Endothelial cell of umbilical vein (primary cell): ENCODE results near the gene LIME1. TPM values are rescaled to one million over a fixed set of nuclear protein-coding genes. Genes with fewer than 3 reads are reported as not detected.

Source experiments
- Bru-seq: library from RNA; stranded (reverse); fragments of 400-500 nt; gene quantifications from one replicate; lab custom pipeline; 2021; lab: Mats Ljungman, UMichigan
- BruChase-seq, 2 experiments: library from RNA; stranded (reverse); fragments of 400-500 nt; gene quantifications; one replicate each; lab custom pipeline; 2021; lab: Mats Ljungman, UMichigan
- BruUV-seq: library from RNA; stranded (reverse); fragments of 400-500 nt; replicated peaks from 2 replicates; lab custom pipeline; 2021; lab: Mats Ljungman, UMichigan
- CTCF ChIA-PET: fragments of 300-600, 350-600 bp; sonication (Branson Sonifier 250); formaldehyde crosslinking; loops from one replicate; lab custom pipeline; 2021; ENCODE audit warnings: antibody characterized with exemption, inconsistent platforms; lab: Charles Lee
- POLR2A ChIA-PET: fragments of 300-600, 350-600 bp; sonication (Branson Sonifier 250); formaldehyde crosslinking; loops from one replicate; lab custom pipeline; 2021; ENCODE audit warnings: antibody characterized with exemption, inconsistent platforms; lab: Charles Lee
- DNase-seq: peaks from one replicate; pipeline ENCODE4 v3.0.0-alpha.2; 2011; ENCODE audit warnings: low read depth, low spot score
- FAIRE-seq: peaks from 2 replicates; lab custom pipeline; 2011; peaks lifted over from hg19 to GRCh38; lab: Jason Lieb, UNC
- H2AFZ ChIP-seq: 2 replicates; pipeline ENCODE4 v1.6.0; 2012; ENCODE audit warnings: low read depth, low read length, control low read depth, inconsistent platforms
- H3K27ac ChIP-seq: 2 replicates; pipeline ENCODE4 v1.5.1; 2011; ENCODE audit warnings: low read depth, mild to moderate bottlenecking, control low read depth, low read length, moderate library complexity; ENCODE audit not compliant: insufficient read depth
- H3K27me3 ChIP-seq, 2 experiments: 2 replicates each; pipeline versions ENCODE4 v1.6.0 to v1.6.1; 2011; ENCODE audit warnings: low read length in 2 of 2, mixed read lengths in 1 of 2; ENCODE audit not compliant: control insufficient read depth in 2 of 2, insufficient read depth in 2 of 2
- H3K36me3 ChIP-seq, 2 experiments: 2 replicates in 1 of 2; 3 replicates in 1 of 2; pipeline ENCODE4 v1.5.1; 2011; ENCODE audit warnings: low read length in 2 of 2, mild to moderate bottlenecking in 1 of 2, moderate library complexity in 1 of 2; ENCODE audit not compliant: control insufficient read depth in 2 of 2, insufficient read depth in 2 of 2; ENCODE audit errors: extremely low read depth in 1 of 2
- H3K4me1 ChIP-seq: 3 replicates; pipeline ENCODE4 v1.5.1; 2011; ENCODE audit warnings: mild to moderate bottlenecking, low read length; ENCODE audit not compliant: control insufficient read depth, insufficient read depth; ENCODE audit errors: extremely low read depth
- H3K4me2 ChIP-seq: 2 replicates; pipeline ENCODE4 v1.6.1; 2011; ENCODE audit warnings: low read length, control low read depth, mixed read lengths; ENCODE audit not compliant: insufficient read depth
- H3K4me3 ChIP-seq, 3 experiments: fragments of 200-600 bp in 1 of 3; sonication (generic), shearing (Covaris generic) in 1 of 3; replicated peaks in 1 of 3; 2 replicates each; pipeline ENCODE4 v1.5.1; 2011 to 2016; ENCODE audit warnings: control low read depth in 3 of 3, low read length in 3 of 3, mild to moderate bottlenecking in 2 of 3, inconsistent platforms in 1 of 3, low read depth in 1 of 3, moderate library complexity in 1 of 3; ENCODE audit not compliant: insufficient read depth in 1 of 3
- H3K79me2 ChIP-seq: 2 replicates; pipeline ENCODE4 v1.6.0; 2012; ENCODE audit warnings: low read length, inconsistent platforms; ENCODE audit not compliant: control insufficient read depth, insufficient read depth
- H3K9ac ChIP-seq: replicated peaks from 2 replicates; pipeline ENCODE3; 2011; ENCODE audit warnings: low read length, control low read depth; ENCODE audit not compliant: insufficient read depth; ENCODE audit errors: extremely low read depth
- H3K9me1 ChIP-seq: replicated peaks from 3 replicates; pipeline ENCODE4 v1.6.0; 2011; ENCODE audit warnings: mild to moderate bottlenecking, low read length; ENCODE audit not compliant: control insufficient read depth, insufficient read depth; ENCODE audit errors: extremely low read depth
- H3K9me3 ChIP-seq: replicated peaks from 2 replicates; pipeline ENCODE4 v1.5.1; 2012; ENCODE audit warnings: low read length, inconsistent platforms; ENCODE audit not compliant: control insufficient read depth, insufficient read depth
- H4K20me1 ChIP-seq: replicated peaks from 2 replicates; pipeline ENCODE3; 2011; ENCODE audit warnings: mild to moderate bottlenecking, low read length; ENCODE audit not compliant: control insufficient read depth, insufficient read depth; ENCODE audit errors: extremely low read depth
- EZH2 ChIP-seq: IDR thresholded peaks from 2 replicates; pipeline ENCODE4 v1.6.1; 2012; ENCODE audit warnings: borderline replicate concordance, low read depth, mild to moderate bottlenecking, moderate library complexity, low read length, inconsistent platforms; ENCODE audit not compliant: severe bottlenecking
- FOS ChIP-seq: IDR thresholded peaks from 2 replicates; pipeline ENCODE4 v1.6.1; 2011; ENCODE audit warnings: mild to moderate bottlenecking, low read length, moderate library complexity, borderline replicate concordance; ENCODE audit not compliant: insufficient read depth
- GATA2 ChIP-seq: IDR thresholded peaks from 2 replicates; pipeline ENCODE4 v1.7.0; 2011; ENCODE audit warnings: low read depth, mild to moderate bottlenecking, moderate library complexity, mixed read lengths, low read length; ENCODE audit not compliant: insufficient read length, insufficient read depth
- JUN ChIP-seq: IDR thresholded peaks from 2 replicates; pipeline ENCODE4 v1.6.1; 2011; ENCODE audit warnings: borderline replicate concordance, low read depth; ENCODE audit not compliant: insufficient read length, insufficient read depth
- MYC ChIP-seq: IDR thresholded peaks from one replicate; pipeline ENCODE4 v1.6.1; 2011; ENCODE audit warnings: mild to moderate bottlenecking, low read depth, low read length
- POLR2A ChIP-seq: IDR thresholded peaks from 2 replicates; pipeline ENCODE4 v1.6.1; 2012; ENCODE audit warnings: low read depth, mild to moderate bottlenecking, control low read depth, low read length
- POLR2AphosphoS5 ChIP-seq: IDR thresholded peaks from 2 replicates; pipeline ENCODE4 v1.6.1; 2012; ENCODE audit warnings: low read depth, mild to moderate bottlenecking, control low read depth, low read length, moderate library complexity; ENCODE audit not compliant: insufficient read depth
- dilution Hi-C: fragments of 300-500 bp; cut with MboI; formaldehyde crosslinking; loops from one replicate; pipeline ENCODE4 v1.15.0; 2019; ENCODE audit warnings: low sequenced_read_pairs; ENCODE audit not compliant: extremely low pct_ligation_motif_present
- intact Hi-C: fragments of 100-400 bp; cut with micrococcal nuclease; formaldehyde crosslinking; loops from one replicate; pipeline ENCODE4 v1.10.0; 2022
- long read RNA-seq: library from polyadenylated mRNA; stranded (forward); transcript quantifications from one replicate; pipeline ENCODE4 v2.0.0, GENCODE V29; 2021
- polyA minus RNA-seq, 3 experiments: library from RNA; depleted of rRNA, polyadenylated mRNA; stranded (reverse); fragments of >200 nt; gene quantifications; 1 replicate in 1 of 3; 2 replicates in 2 of 3; pipeline ENCODE4 v1.2.3, GENCODE V29; 2011
- polyA plus RNA-seq, 4 experiments: library from polyadenylated mRNA; depleted of rRNA in 3 of 4; stranded (reverse) in 3 of 4; unstranded in 1 of 4; fragments of >200 nt; gene quantifications; 2 replicates each; pipeline versions ENCODE4 v1.2.1 to v1.2.3, GENCODE V29; 2011 to 2012; ENCODE audit warnings: missing spikeins in 1 of 4
- total RNA-seq: library from RNA; stranded (reverse); gene quantifications from 2 replicates; pipeline ENCODE4 v1.2.3, GENCODE V29; 2021
- TF ChIP-seq, protein P1 (sequence below): IDR thresholded peaks from 2 replicates; pipeline ENCODE4 v1.6.1; 2011; ENCODE audit not compliant: insufficient read depth, insufficient read length
- TF ChIP-seq, protein P2 (sequence below), 2 donors: IDR thresholded peaks; 1 replicate in 1 of 2; 2 replicates in 1 of 2; pipeline ENCODE4 v1.5.1; 2011; ENCODE audit warnings: low read length in 2 of 2, mild to moderate bottlenecking in 2 of 2, moderate library complexity in 2 of 2, control low read depth in 1 of 2, inconsistent platforms in 1 of 2, low read depth in 1 of 2; ENCODE audit not compliant: insufficient read depth in 1 of 2; ENCODE audit errors: extremely low read depth in 1 of 2

The LIME1 gene, protein sequence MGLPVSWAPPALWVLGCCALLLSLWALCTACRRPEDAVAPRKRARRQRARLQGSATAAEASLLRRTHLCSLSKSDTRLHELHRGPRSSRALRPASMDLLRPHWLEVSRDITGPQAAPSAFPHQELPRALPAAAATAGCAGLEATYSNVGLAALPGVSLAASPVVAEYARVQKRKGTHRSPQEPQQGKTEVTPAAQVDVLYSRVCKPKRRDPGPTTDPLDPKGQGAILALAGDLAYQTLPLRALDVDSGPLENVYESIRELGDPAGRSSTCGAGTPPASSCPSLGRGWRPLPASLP
- total RNA-seq, result 11.5 and 12.2 TPM in 2 replicates
- 10.7 and 16.3 TPM in 2 replicates for polyA plus RNA-seq
- 1.0 and 2.9 TPM in 2 replicates for polyA plus RNA-seq (2011; cell fraction: cytosol; rRNA removed)
- polyA plus RNA-seq (2011; cell fraction: nucleus; rRNA removed), result 42.5 and 46.6 TPM in 2 replicates
- 4.2 and 5.4 TPM in 2 replicates for polyA plus RNA-seq (2012)
- polyA minus RNA-seq, result 0.59 and 2.5 TPM in 2 replicates
- 3.2 TPM for polyA minus RNA-seq (2011; cell fraction: cytosol; rRNA and poly(A)+ RNA removed)
- 4.1 and 8.6 TPM in 2 replicates for polyA minus RNA-seq (2011; cell fraction: nucleus; rRNA and poly(A)+ RNA removed)
- percentile 19 among the genes with signal in this experiment for Bru-seq, nascent RNA
- BruChase-seq, experiment 1, labeled RNA remaining after a 6-hour chase, result percentile 53 among the genes with signal in this experiment
- BruChase-seq, experiment 2, labeled RNA remaining after a 2-hour chase, result percentile 60 among the genes with signal in this experiment
- long read RNA-seq, partial matches to known transcripts, result 5 of 5 reads
- long read RNA-seq, other reads (novel, unspliced or antisense), result 0 of 5 reads

DNA sequence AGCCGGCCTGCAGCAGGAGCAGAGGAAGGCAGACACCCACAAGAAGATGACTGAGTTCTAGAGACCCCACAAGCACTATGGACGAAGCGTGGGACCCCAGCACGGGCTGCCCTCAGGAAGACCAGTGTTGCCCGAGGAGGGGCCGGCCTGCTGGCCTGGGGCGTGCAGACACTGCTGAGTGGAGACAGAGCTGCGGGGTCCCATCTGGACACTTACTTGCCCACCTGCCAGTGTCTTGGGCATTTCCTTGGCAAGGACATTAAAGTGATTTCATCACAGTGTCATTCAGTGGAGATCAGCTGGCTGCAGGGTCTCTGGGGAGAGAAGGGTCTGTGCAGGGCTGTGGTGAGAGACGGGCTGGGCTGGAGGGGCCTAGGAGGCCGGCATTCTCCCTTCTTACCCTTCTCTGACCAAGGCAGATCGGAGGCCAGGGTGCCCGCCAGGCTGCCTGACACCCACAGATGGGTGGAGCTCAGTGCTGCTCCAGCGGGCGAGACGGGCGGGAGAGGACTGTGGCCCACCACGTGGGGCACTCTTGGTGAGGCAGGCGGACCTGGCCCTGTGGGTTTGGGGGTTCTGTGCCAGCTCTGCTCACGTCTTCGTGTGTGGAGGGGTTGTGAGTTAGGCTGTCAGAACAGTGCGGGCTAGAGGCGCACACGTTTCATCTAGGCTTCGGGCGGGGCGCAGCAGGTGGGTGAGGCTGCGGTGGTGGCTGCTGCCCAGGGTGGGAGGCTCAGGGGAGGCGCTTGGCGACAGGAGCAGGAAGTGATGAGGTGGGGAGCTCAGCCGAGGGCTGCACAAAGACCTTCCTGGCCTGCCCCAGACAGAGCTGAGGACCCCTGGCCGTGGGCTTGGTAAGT is at the start of gene LIME1:
Gene LIME1 (plus strand): TSS at position 806 of the 860 bp plus-strand sequence. CDS start 886 bp downstream, outside the sequence.
- no peaks in the 10 kb centered on the region for H3K9me1 ChIP-seq
- TF ChIP-seq FOS (no peak), JUN (no peak), EZH2 (no peak), GATA2 (no peak), MYC (no peak), POLR2AphosphoS5 (no peak), POLR2A (no peak)
- TF ChIP-seq, protein P1, sequence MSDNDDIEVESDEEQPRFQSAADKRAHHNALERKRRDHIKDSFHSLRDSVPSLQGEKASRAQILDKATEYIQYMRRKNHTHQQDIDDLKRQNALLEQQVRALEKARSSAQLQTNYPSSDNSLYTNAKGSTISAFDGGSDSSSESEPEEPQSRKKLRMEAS, result no peak
- TF ChIP-seq, protein P2, sequence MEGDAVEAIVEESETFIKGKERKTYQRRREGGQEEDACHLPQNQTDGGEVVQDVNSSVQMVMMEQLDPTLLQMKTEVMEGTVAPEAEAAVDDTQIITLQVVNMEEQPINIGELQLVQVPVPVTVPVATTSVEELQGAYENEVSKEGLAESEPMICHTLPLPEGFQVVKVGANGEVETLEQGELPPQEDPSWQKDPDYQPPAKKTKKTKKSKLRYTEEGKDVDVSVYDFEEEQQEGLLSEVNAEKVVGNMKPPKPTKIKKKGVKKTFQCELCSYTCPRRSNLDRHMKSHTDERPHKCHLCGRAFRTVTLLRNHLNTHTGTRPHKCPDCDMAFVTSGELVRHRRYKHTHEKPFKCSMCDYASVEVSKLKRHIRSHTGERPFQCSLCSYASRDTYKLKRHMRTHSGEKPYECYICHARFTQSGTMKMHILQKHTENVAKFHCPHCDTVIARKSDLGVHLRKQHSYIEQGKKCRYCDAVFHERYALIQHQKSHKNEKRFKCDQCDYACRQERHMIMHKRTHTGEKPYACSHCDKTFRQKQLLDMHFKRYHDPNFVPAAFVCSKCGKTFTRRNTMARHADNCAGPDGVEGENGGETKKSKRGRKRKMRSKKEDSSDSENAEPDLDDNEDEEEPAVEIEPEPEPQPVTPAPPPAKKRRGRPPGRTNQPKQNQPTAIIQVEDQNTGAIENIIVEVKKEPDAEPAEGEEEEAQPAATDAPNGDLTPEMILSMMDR (IDR thresholded peaks at IDR 0.05; ENCODE audit: extremely low read depth in 1 of 2, insufficient read depth in 1 of 2, low read depth in 1 of 2, low read length in 2 of 2), result no peak
- DNase-seq (no peak), FAIRE-seq (no peak)
- no peaks in the 10 kb centered on the region for H3K9me3 ChIP-seq
- ChIA-PET CTCF (interaction anchor here (0.6 to 2.1 kb wide), 4 partner anchors 28 to 198 kb away, joined by 3 to 7 read pairs (median 4); partner anchors contain the start of genes ARFRP1 and ZGPAT), POLR2A (no interaction called here)
- no peak within 1 kb of the TSS for H3K27ac ChIP-seq
- no peaks in the 10 kb centered on the region for H3K27me3 ChIP-seq
- BruUV-seq, result no TSS peak
- dilution Hi-C loops (no loop called here), intact Hi-C loops (loop anchor here (5.0 kb wide), 1 partner anchor 39 kb away; the partner anchor contains the start of gene TNFRSF6B)
- no peak within 1 kb of the TSS for H3K4me2 ChIP-seq
- H4K20me1 ChIP-seq, result no peaks in the 10 kb centered on the region
- H3K79me2 ChIP-seq, result peaks cover 8% of the 10 kb centered on the region
- peaks cover 3% of the 10 kb centered on the region for H3K4me1 ChIP-seq
- no peak within 1 kb of the TSS for H3K4me3 ChIP-seq
- peaks cover 0 to 22% of the 10 kb centered on the region in 2 experiments for H3K36me3 ChIP-seq
- no peak within 1 kb of the TSS for H2AFZ ChIP-seq
- no peak within 1 kb of the TSS for H3K9ac ChIP-seq
